H9 (cell line): Measurements from ENCODE around the gene COPS8. TPM values are rescaled to one million over a fixed set of nuclear protein-coding genes. Genes with fewer than 3 reads are reported as not detected.

ENCODE experiments used
- DNase-seq: peaks from one replicate; pipeline ENCODE4 v3.0.0-alpha.2; 2017
- H2AFZ ChIP-seq: one replicate; pipeline ENCODE4 v1.6.1; 2013; ENCODE audit warnings: mild to moderate bottlenecking, low read length, control low read depth, moderate library complexity
- H2AK5ac ChIP-seq: 2 replicates; pipeline ENCODE4 v1.6.1; 2013; ENCODE audit warnings: low read length, control low read depth, mixed read lengths; ENCODE audit not compliant: insufficient read length
- H2BK120ac ChIP-seq: one replicate; pipeline ENCODE4 v1.6.1; 2013; ENCODE audit warnings: low read depth, mild to moderate bottlenecking, low read length, control low read depth, inconsistent platforms; ENCODE audit not compliant: poor library complexity, severe bottlenecking
- H2BK12ac ChIP-seq: 2 replicates; pipeline ENCODE4 v1.6.1; 2013; ENCODE audit warnings: low read length, control low read depth, mixed read lengths, low read depth; ENCODE audit not compliant: insufficient read length
- H2BK15ac ChIP-seq: 2 replicates; pipeline ENCODE4 v1.6.1; 2013; ENCODE audit warnings: low read depth, low read length, control low read depth
- H2BK20ac ChIP-seq: one replicate; pipeline ENCODE4 v1.6.1; 2013; ENCODE audit warnings: low read depth, mild to moderate bottlenecking, low read length, control low read depth, inconsistent platforms; ENCODE audit not compliant: poor library complexity, severe bottlenecking
- H2BK5ac ChIP-seq: 2 replicates; pipeline ENCODE4 v1.6.1; 2013; ENCODE audit warnings: low read length, control low read depth, mixed read lengths; ENCODE audit not compliant: insufficient read length
- H3K14ac ChIP-seq: 2 replicates; pipeline ENCODE4 v1.6.1; 2013; ENCODE audit warnings: low read length, control low read depth; ENCODE audit not compliant: insufficient read depth
- H3K18ac ChIP-seq: 2 replicates; pipeline ENCODE4 v1.6.1; 2013; ENCODE audit warnings: low read depth, mild to moderate bottlenecking, mixed read lengths, low read length, control low read depth; ENCODE audit not compliant: insufficient read length
- H3K23ac ChIP-seq: 2 replicates; pipeline ENCODE4 v1.6.1; 2013; ENCODE audit warnings: low read length, control low read depth, mixed read lengths, low read depth; ENCODE audit not compliant: insufficient read length
- H3K23me2 ChIP-seq: 2 replicates; pipeline ENCODE4 v1.6.1; 2013; ENCODE audit warnings: low read depth, mild to moderate bottlenecking, mixed read lengths, low read length, control low read depth; ENCODE audit not compliant: insufficient read length, poor library complexity, severe bottlenecking
- H3K27ac ChIP-seq: 2 replicates; pipeline ENCODE4 v1.5.1; 2013; ENCODE audit warnings: low read length, control low read depth, mixed read lengths, low read depth; ENCODE audit not compliant: insufficient read length
- H3K27me3 ChIP-seq: 2 replicates; pipeline ENCODE4 v1.6.1; 2013; ENCODE audit warnings: low read length, control low read depth, inconsistent platforms; ENCODE audit not compliant: insufficient read depth
- H3K4ac ChIP-seq: 2 replicates; pipeline ENCODE4 v1.6.1; 2013; ENCODE audit warnings: low read depth, mild to moderate bottlenecking, control low read depth, inconsistent platforms, low read length, moderate library complexity
- H3K4me1 ChIP-seq: 2 replicates; pipeline ENCODE4 v1.6.1; 2013; ENCODE audit warnings: low read length, control low read depth, inconsistent platforms; ENCODE audit not compliant: insufficient read depth
- H3K4me2 ChIP-seq: 2 replicates; pipeline ENCODE4 v1.6.1; 2013; ENCODE audit warnings: low read length, control low read depth, mixed read lengths; ENCODE audit not compliant: insufficient read length, insufficient read depth
- H3K56ac ChIP-seq: 2 replicates; pipeline ENCODE4 v1.6.1; 2013; ENCODE audit warnings: low read depth, mild to moderate bottlenecking, mixed read lengths, low read length, control low read depth; ENCODE audit not compliant: insufficient read length
- H3K79me1 ChIP-seq: 2 replicates; pipeline ENCODE4 v1.6.1; 2013; ENCODE audit warnings: low read depth, mild to moderate bottlenecking, moderate library complexity, low read length, control low read depth, inconsistent platforms; ENCODE audit not compliant: insufficient read depth, poor library complexity, severe bottlenecking
- H3K79me2 ChIP-seq: 2 replicates; pipeline ENCODE4 v1.6.1; 2013; ENCODE audit warnings: low read length, control low read depth, inconsistent platforms; ENCODE audit not compliant: insufficient read depth
- H3K9ac ChIP-seq: 2 replicates; pipeline ENCODE4 v1.6.1; 2013; ENCODE audit warnings: low read length, control low read depth, mixed read lengths; ENCODE audit not compliant: insufficient read length; ENCODE audit errors: extremely low read depth
- H3K9me3 ChIP-seq: one replicate; pipeline ENCODE4 v1.6.1; 2013; ENCODE audit warnings: low read depth, low read length, inconsistent platforms; ENCODE audit not compliant: control insufficient read depth
- H3T11ph ChIP-seq: one replicate; pipeline ENCODE4 v1.6.1; 2013; ENCODE audit warnings: mild to moderate bottlenecking, low read length, control low read depth, inconsistent platforms
- H4K20me1 ChIP-seq: one replicate; pipeline ENCODE4 v1.6.1; 2013; ENCODE audit not compliant: control insufficient read depth, insufficient read length, insufficient read depth
- H4K5ac ChIP-seq: 2 replicates; pipeline ENCODE4 v1.6.1; 2013; ENCODE audit warnings: low read depth, mild to moderate bottlenecking, mixed read lengths, low read length, control low read depth; ENCODE audit not compliant: insufficient read length
- H4K8ac ChIP-seq: replicated peaks from 2 replicates; pipeline ENCODE4 v1.6.1; 2013; ENCODE audit warnings: low read length, control low read depth, mixed read lengths, low read depth; ENCODE audit not compliant: insufficient read length
- H4K91ac ChIP-seq: 2 replicates; pipeline ENCODE4 v1.6.1; 2013; ENCODE audit warnings: low read depth, mild to moderate bottlenecking, moderate library complexity, mixed read lengths, low read length, control low read depth; ENCODE audit not compliant: insufficient read length
- H3K27ac Mint-ChIP-seq, 3 experiments: 2 replicates in 2 of 3; 3 replicates in 1 of 3; pipeline ENCODE4 v1.8.0; 2020 to 2021; ENCODE audit warnings: mixed read lengths in 3 of 3, mild to moderate bottlenecking in 1 of 3, moderate library complexity in 1 of 3
- H3K27me3 Mint-ChIP-seq: 2 replicates; pipeline ENCODE4 v1.8.0; 2021; ENCODE audit warnings: low read depth, mild to moderate bottlenecking, moderate library complexity, mixed read lengths
- H3K36me3 Mint-ChIP-seq, 3 experiments: 2 replicates in 2 of 3; 3 replicates in 1 of 3; pipeline ENCODE4 v1.8.0; 2020 to 2021; ENCODE audit warnings: low read depth in 3 of 3, mixed read lengths in 3 of 3; ENCODE audit not compliant: insufficient read depth in 1 of 3
- H3K4me1 Mint-ChIP-seq, 2 experiments: 2 replicates each; pipeline ENCODE4 v1.8.0; 2020; ENCODE audit warnings: mixed read lengths in 2 of 2
- H3K4me3 Mint-ChIP-seq, 2 experiments: 2 replicates in 1 of 2; 3 replicates in 1 of 2; pipeline ENCODE4 v1.8.0; 2020 to 2021; ENCODE audit warnings: mild to moderate bottlenecking in 2 of 2, mixed read lengths in 2 of 2, moderate library complexity in 1 of 2
- H3K9me3 Mint-ChIP-seq, 2 experiments: 2 replicates in 1 of 2; 3 replicates in 1 of 2; pipeline ENCODE4 v1.8.0; 2020; ENCODE audit warnings: mild to moderate bottlenecking in 2 of 2, mixed read lengths in 2 of 2, moderate library complexity in 1 of 2
- WGBS: extraction: QIAGEN DNeasy Blood & Tissue Kit; methylation state at CpG from one replicate; pipeline ENCODE4 v1.1.7; 2013; ENCODE audit warnings: missing lambda C conversion rate, low lambda C conversion rate, mixed read lengths; ENCODE audit not compliant: insufficient read length; ENCODE audit errors: extremely low coverage; 5-methylcytosine and 5-hydroxymethylcytosine counted together
- total RNA-seq: library from RNA; stranded (reverse); gene quantifications from 2 replicates; pipeline ENCODE4 v1.2.1, GENCODE V29; 2021
- TF ChIP-seq, protein P1 (sequence below): fragments of 200-600 bp; sonication (generic); conservative IDR thresholded peaks from 3 replicates; pipeline ENCODE4 v1.8.0; 2021; ENCODE audit warnings: antibody characterized with exemption, mild to moderate bottlenecking

Gene COPS8
- total RNA-seq, 1 experiment from 2014 or later, result 65.2 TPM

DNA sequence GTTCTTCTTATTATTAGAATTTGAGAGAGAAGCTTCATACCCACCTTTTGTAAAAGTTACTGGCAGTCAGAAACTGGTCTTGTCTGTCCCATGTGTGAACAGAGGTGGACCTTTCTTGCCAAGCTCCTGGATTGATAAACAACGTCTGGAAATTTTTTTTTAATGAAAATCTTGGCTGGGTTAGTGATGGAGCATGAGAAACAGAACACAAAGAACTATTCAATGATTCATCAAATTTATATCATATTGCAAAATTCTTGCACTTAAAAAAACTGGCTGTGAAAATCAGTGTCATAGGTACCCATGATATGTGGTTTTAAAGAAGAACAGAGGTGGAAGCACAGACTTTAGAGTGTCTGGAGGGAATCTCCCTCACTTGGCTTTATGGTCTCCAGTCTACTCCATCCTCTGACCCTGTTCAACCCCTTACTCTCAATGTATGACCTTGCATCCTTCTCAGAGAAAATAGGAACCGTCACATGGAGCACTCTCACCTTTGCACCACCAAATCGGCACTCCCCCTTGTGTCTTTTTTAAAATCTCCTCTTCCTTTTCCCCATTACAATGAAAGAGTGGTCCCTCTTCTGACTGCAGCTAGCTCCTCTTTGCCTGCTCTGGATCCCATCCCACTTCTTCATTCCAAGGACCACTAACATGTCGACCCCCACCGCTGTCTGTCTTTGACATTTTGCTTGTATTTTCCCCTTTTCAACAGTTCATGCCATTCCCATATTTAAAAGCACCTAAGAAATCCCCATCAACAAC lies 58.2 kb downstream of the COPS8 start:
- H3K27me3 ChIP-seq, result no peaks in the 10 kb centered on the region
- no peak overlapping the region for H2BK5ac ChIP-seq
- H3K18ac ChIP-seq, result no peak overlapping the region
- no peak overlapping the region for H3K4me3 Mint-ChIP-seq
- no peak overlapping the region for H3K9ac ChIP-seq
- no peak overlapping the region for H2AFZ ChIP-seq
- TF ChIP-seq, protein P1, sequence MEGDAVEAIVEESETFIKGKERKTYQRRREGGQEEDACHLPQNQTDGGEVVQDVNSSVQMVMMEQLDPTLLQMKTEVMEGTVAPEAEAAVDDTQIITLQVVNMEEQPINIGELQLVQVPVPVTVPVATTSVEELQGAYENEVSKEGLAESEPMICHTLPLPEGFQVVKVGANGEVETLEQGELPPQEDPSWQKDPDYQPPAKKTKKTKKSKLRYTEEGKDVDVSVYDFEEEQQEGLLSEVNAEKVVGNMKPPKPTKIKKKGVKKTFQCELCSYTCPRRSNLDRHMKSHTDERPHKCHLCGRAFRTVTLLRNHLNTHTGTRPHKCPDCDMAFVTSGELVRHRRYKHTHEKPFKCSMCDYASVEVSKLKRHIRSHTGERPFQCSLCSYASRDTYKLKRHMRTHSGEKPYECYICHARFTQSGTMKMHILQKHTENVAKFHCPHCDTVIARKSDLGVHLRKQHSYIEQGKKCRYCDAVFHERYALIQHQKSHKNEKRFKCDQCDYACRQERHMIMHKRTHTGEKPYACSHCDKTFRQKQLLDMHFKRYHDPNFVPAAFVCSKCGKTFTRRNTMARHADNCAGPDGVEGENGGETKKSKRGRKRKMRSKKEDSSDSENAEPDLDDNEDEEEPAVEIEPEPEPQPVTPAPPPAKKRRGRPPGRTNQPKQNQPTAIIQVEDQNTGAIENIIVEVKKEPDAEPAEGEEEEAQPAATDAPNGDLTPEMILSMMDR, result no peak; the same call in 2 of the 3 replicates
- DNase-seq, result no peak
- no peak overlapping the region for H3K27ac ChIP-seq
- H3K4ac ChIP-seq, result no peak overlapping the region
- no peaks in the 10 kb centered on the region for H3K9me3 ChIP-seq
- H3K56ac ChIP-seq, result no peak overlapping the region
- no peak overlapping the region for H3K4me2 ChIP-seq
- no peaks in the 10 kb centered on the region for H3K79me1 ChIP-seq
- H3K9me3 Mint-ChIP-seq, result peaks cover 29 to 32% of the 10 kb centered on the region in 2 experiments
- H2BK12ac ChIP-seq, result no peak overlapping the region
- no peak overlapping the region for H2AK5ac ChIP-seq
- H2BK15ac ChIP-seq, result no peak overlapping the region
- no CpG with 5 or more reads among the region's 5 CpGs for WGBS
- no peak overlapping the region for H3K27ac Mint-ChIP-seq
- H3K23ac ChIP-seq, result no peak overlapping the region
- peaks cover 4 to 16% (median 7%) of the 10 kb centered on the region in 3 experiments; a peak in 5 of 7 replicates for H3K36me3 Mint-ChIP-seq
- H3K23me2 ChIP-seq, result no peaks in the 10 kb centered on the region
- H3K27me3 Mint-ChIP-seq, result peaks cover 5% of the 10 kb centered on the region
- H2BK120ac ChIP-seq, result no peak overlapping the region
- H4K5ac ChIP-seq, result no peak overlapping the region
- no peak overlapping the region for H4K8ac ChIP-seq
- no peaks in the 10 kb centered on the region for H3K79me2 ChIP-seq
- no peaks in the 10 kb centered on the region for H4K20me1 ChIP-seq
- no peak overlapping the region for H4K91ac ChIP-seq
- H3T11ph ChIP-seq, result no peak overlapping the region
- H3K4me1 Mint-ChIP-seq, result no peaks in the 10 kb centered on the region
- no peak overlapping the region for H2BK20ac ChIP-seq
- H3K14ac ChIP-seq, result no peak overlapping the region
- no peaks in the 10 kb centered on the region for H3K4me1 ChIP-seq
